H1 (cell line): ENCODE data around the gene RBM17. TPM values are rescaled to one million over a fixed set of nuclear protein-coding genes. Genes with fewer than 3 reads are reported as not detected.

Source experiments
- EZH2 ChIP-seq: fragments of 200-600 bp; sonication (generic); IDR thresholded peaks from 2 replicates; pipeline ENCODE4 v1.7.1; 2012; ENCODE audit warnings: low read depth, mild to moderate bottlenecking, moderate library complexity, low read length, inconsistent platforms; ENCODE audit not compliant: severe bottlenecking
- GTF2F1 ChIP-seq: IDR thresholded peaks from 2 replicates; pipeline ENCODE4 v1.6.1; 2012; ENCODE audit warnings: low read depth, low read length, improper control_type of control experiment, borderline replicate concordance
- KDM1A ChIP-seq: fragments of 200-600, 300-600 bp; sonication (generic); IDR thresholded peaks from 2 replicates; pipeline ENCODE4 v1.7.1; 2016; ENCODE audit warnings: mild to moderate bottlenecking, low read length, borderline replicate concordance
- NRF1 ChIP-seq: IDR thresholded peaks from 2 replicates; pipeline ENCODE4 v1.6.1; 2011; ENCODE audit warnings: mild to moderate bottlenecking, low read depth, low read length, improper control_type of control experiment
- RAD21 ChIP-seq, 2 experiments: IDR thresholded peaks in 1 of 2; conservative IDR thresholded peaks in 1 of 2; 2 replicates each; pipeline ENCODE4 v1.6.1; 2011; ENCODE audit warnings: low read depth in 2 of 2, low read length in 2 of 2, improper control_type of control experiment in 1 of 2, inconsistent platforms in 1 of 2, mild to moderate bottlenecking in 1 of 2, moderate library complexity in 1 of 2
- SUZ12 ChIP-seq: fragments of 200-600 bp; sonication (generic); IDR thresholded peaks from 2 replicates; pipeline ENCODE4 v1.6.1; 2012; ENCODE audit warnings: mild to moderate bottlenecking, inconsistent platforms, low read length, moderate library complexity, mixed read lengths
- TBP ChIP-seq: IDR thresholded peaks from 2 replicates; pipeline ENCODE4 v1.6.1; 2011; ENCODE audit warnings: low read depth, low read length, improper control_type of control experiment
- polyA plus RNA-seq, 7 experiments: library from polyadenylated mRNA; depleted of rRNA in 3 of 7; stranded (reverse) in 5 of 7; unstranded in 2 of 7; fragments of >200 nt in 5 of 7; fragments of 200-250 nt in 2 of 7; gene quantifications; 1 replicate in 5 of 7; 2 replicates in 1 of 7; 4 replicates in 1 of 7; pipeline versions ENCODE4 v1.2.1 to v1.2.3, GENCODE V29; 2011 to 2013; ENCODE audit warnings: missing spikeins in 2 of 7, mixed read lengths in 2 of 7
- total RNA-seq: library from RNA; stranded (reverse); fragmentation: NEBNext Ultra II Directional; extraction: Animal tissue kit (Norgen Biotek cat#: 25700); gene quantifications from 2 replicates; pipeline ENCODE4 v1.2.1, GENCODE V29; 2021
- TF ChIP-seq, protein P1 (sequence below): IDR thresholded peaks from 2 replicates; pipeline ENCODE4 v1.6.1; 2012; ENCODE audit warnings: inconsistent platforms

RBM17 gene
- total and polyA plus RNA-seq, 2 of the 8 experiments (the other 6 are each of a cell fraction or from before 2014, with no cell fraction given), result 15.7 to 128 TPM

DNA sequence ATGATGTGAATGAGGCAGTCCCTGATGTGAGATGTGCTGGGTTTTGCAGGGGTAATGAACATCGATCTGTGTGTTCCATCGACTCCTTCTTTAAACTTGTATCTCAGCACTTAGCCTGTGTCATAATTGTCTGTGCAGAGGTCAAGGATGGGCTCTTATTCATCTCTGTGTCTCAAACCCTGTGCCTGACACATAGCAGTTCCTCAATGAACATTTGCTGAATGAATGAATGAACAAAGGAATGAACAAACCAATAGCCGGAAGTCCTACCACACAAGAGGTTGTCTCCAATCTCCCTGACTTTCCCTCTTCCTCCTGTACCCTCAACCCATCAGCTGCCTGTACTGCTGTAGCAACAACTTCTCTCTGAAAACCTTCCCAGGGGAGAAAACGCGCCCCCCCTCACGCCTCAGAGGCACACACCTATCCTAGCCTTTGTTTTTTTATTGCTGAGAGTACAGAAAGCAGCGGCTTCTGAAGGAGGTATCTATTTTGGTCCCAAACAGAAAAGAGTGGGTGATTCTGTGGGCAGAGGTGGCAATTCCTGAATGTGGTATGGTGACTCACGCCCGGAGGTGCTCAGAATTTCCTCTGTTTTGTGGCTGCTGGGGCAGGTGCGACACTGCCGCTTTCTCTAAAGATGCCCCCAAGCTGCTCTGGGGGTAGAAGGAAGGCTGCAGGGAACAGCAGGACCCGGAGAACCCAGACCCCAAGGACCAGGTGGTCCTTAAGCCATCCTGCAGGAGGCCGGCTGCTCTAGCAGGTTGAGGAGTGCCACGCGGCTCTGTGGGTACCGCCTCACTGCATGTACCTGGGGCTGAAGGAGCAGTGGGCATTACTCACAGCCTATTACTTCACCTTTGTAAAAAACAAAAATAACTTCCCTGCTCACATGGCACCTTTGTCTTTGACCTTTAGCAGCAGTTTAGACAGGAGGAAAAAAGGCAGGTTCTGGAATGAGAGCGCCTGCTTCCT, 36.3 kb upstream of the RBM17 start (continued):
- TF ChIP-seq, protein P1, sequence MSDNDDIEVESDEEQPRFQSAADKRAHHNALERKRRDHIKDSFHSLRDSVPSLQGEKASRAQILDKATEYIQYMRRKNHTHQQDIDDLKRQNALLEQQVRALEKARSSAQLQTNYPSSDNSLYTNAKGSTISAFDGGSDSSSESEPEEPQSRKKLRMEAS, result no peak
- TF ChIP-seq NRF1 (no peak), TBP (no peak), SUZ12 (no peak), GTF2F1 (no peak), EZH2 (no peak), KDM1A (no peak), RAD21 (IDR thresholded peaks at IDR 0.05 in 1 of 2, conservative IDR thresholded peaks at IDR 0.05 in 1 of 2; ENCODE audit: low read depth in 2 of 2, low read length in 2 of 2) (no peak)
